ENCODE results near the gene HAT1. TPM values are rescaled to one million over a fixed set of nuclear protein-coding genes. Genes with fewer than 3 reads are reported as not detected.
A peak's percentile ranks its signal among the peaks of the same experiment; 100 is the strongest.

The HAT1 gene
- total RNA-seq, 1 experiment from 2014 or later, result 76.8 TPM

GRCh38 chr2:171893196-171893823 is 29.0 kb upstream of the HAT1 start:
- Histone ChIP-seq H2AFZ (ENCODE audit: low read length) (peak overlapping the region; percentile 99), H3K9me2 (replicated peaks; ENCODE audit: low read length) (no peaks in the 10 kb centered on the region), H3K27me3 (ENCODE audit: low read length) (no peaks in the 10 kb centered on the region), H4K20me1 (ENCODE audit: low read length) (no peaks in the 10 kb centered on the region), H3K4me1 (ENCODE audit: insufficient read depth, low read length) (peaks cover 12% of the 10 kb centered on the region), H3K27ac (ENCODE audit: low read length) (no peak overlapping the region), H3K4me3 (ENCODE audit: low read length) (peak overlapping the region; percentile 99), H3K9me3 (ENCODE audit: low read length) (no peaks in the 10 kb centered on the region), H3F3A (ENCODE audit: low read length, unreplicated experiment) (no peaks in the 10 kb centered on the region), H3K36me3 (ENCODE audit: low read depth, low read length) (no peaks in the 10 kb centered on the region), H3K9ac (ENCODE audit: low read length) (peak overlapping the region; percentile 78), H3K79me2 (ENCODE audit: low read length) (peaks cover 15% of the 10 kb centered on the region), H3K4me2 (ENCODE audit: low read length) (peak overlapping the region; percentile 90)
- DNase-seq (no peak), ATAC-seq (0 out of 2 replicates have a peak, but pooled peaks have one; percentile 26)
- TF ChIP-seq EZH2 (IDR thresholded peaks at IDR 0.05; ENCODE audit: low read length, unreplicated experiment), result no peak
- no peak for TF ChIP-seq CTCF (conservative IDR thresholded peaks at IDR 0.05; ENCODE audit: low read depth, low read length)
- no peak for TF ChIP-seq EZH2phosphoT487 (IDR thresholded peaks at IDR 0.05; ENCODE audit: borderline replicate concordance, low read length)
- ChIA-PET CTCF (interaction anchor here (0.7 to 1.3 kb wide), 2 partner anchors 220 to 234 kb away, joined by 3 read pairs; no protein-coding TSS in a partner anchor), POLR2A (ENCODE audit: unreplicated experiment) (no interaction called here)
- intact Hi-C loops (cut with micrococcal nuclease), result no loop called here
- BruUV-seq (replicated peaks), result TSS peak; percentile 52

GRCh38 chr2:171893824-171894611 is 28.2 kb upstream of the HAT1 start, which contains the start of gene SLC25A12:
SLC25A12 (minus strand) TSS chr2:171894244; CDS start chr2:171894214, 30 bp downstream.
- H2AFZ ChIP-seq (ENCODE audit: low read length), result peak within 1 kb of the TSS; percentile 99
- no peaks in the 10 kb centered on the region for H3K27me3 ChIP-seq (ENCODE audit: low read length)
- peak within 1 kb of the TSS; percentile 28 for H3K27ac ChIP-seq (ENCODE audit: low read length)
- BruUV-seq (replicated peaks), result no TSS peak
- H4K20me1 ChIP-seq (ENCODE audit: low read length), result no peaks in the 10 kb centered on the region
- H3K9me3 ChIP-seq (ENCODE audit: low read length), result no peaks in the 10 kb centered on the region
- peaks cover 15% of the 10 kb centered on the region for H3K79me2 ChIP-seq (ENCODE audit: low read length)
- peak within 1 kb of the TSS; percentile 99 for H3K4me3 ChIP-seq (ENCODE audit: low read length)
- POLR2A ChIA-PET (ENCODE audit: unreplicated experiment), result no interaction called here
- H3K9ac ChIP-seq (ENCODE audit: low read length), result peak within 1 kb of the TSS; percentile 78
- H3F3A ChIP-seq (ENCODE audit: low read length, unreplicated experiment), result no peaks in the 10 kb centered on the region
- no peak for TF ChIP-seq CTCF (conservative IDR thresholded peaks at IDR 0.05; ENCODE audit: low read depth, low read length)
- TF ChIP-seq EZH2 (IDR thresholded peaks at IDR 0.05; ENCODE audit: low read length, unreplicated experiment), result no peak
- no peak for TF ChIP-seq EZH2phosphoT487 (IDR thresholded peaks at IDR 0.05; ENCODE audit: borderline replicate concordance, low read length)
- CTCF ChIA-PET, result interaction anchor here (0.7 to 1.3 kb wide), 2 partner anchors 220 to 233 kb away, joined by 3 read pairs; no protein-coding TSS in a partner anchor
- peak; percentile 93 for ATAC-seq
- peak within 1 kb of the TSS; percentile 90 for H3K4me2 ChIP-seq (ENCODE audit: low read length)
- peaks cover 12% of the 10 kb centered on the region for H3K4me1 ChIP-seq (ENCODE audit: insufficient read depth, low read length)
- H3K9me2 ChIP-seq (replicated peaks; ENCODE audit: low read length), result no peaks in the 10 kb centered on the region
- H3K36me3 ChIP-seq (ENCODE audit: low read depth, low read length), result no peaks in the 10 kb centered on the region
- DNase-seq, result peak; percentile 87
- intact Hi-C loops (cut with micrococcal nuclease), result loop anchor here (2.0 kb wide), 1 partner anchor 29 kb away; the partner anchor contains the start of gene HAT1

All from PC-3 (cell line).